GM13977 (cell line): ENCODE measurements around the gene GNB1L.

ENCODE experiments used
- DNase-seq: peaks from one replicate; pipeline ENCODE4 v3.0.0; 2012; ENCODE audit warnings: low spot score
- in situ Hi-C: fragments of 300-500 bp; cut with MboI; formaldehyde crosslinking; loops from one replicate; pipeline ENCODE4 v1.12.0; 2022; ENCODE audit warnings: low sequenced_read_pairs, low pct_unique_long_range_greater_than_20kb, mixed read lengths, inconsistent platforms; ENCODE audit not compliant: unreplicated experiment
- TF ChIP-seq, protein P1 (sequence below): IDR thresholded peaks from 2 replicates; pipeline ENCODE4 v1.5.1; 2012; ENCODE audit warnings: mild to moderate bottlenecking, control low read depth; ENCODE audit not compliant: insufficient read depth; ENCODE audit errors: extremely low read depth, missing control alignments

The GNB1L gene

DNA sequence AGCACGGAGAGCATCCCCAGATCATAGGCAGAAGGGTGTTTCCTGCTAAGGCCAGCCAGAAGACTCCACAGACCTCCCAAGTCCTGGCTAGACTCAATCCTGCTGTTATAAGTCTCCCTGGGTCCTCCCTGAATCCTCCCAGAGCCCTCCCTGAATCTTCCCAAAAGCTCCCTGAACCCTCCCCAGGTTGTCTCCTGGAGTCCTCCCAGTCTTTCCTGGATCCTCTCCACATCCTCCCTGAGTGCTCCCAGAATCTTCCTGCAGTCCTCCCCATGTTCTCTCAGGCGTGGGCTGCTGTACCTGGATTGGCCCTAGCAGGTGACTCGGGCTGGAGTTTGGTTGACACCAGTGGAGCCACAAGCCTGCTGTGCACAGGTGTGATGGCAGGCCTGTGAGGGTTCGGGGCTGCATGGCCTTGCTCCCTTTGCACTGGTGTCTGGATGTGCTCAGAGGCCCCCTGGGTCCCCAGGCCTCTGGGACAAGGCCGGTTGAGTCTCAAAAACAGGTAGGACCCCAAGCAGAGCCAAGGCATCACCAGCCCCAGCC lies 119.8 kb downstream of the GNB1L start:
- DNase-seq, result no peak
- TF ChIP-seq, protein P1, sequence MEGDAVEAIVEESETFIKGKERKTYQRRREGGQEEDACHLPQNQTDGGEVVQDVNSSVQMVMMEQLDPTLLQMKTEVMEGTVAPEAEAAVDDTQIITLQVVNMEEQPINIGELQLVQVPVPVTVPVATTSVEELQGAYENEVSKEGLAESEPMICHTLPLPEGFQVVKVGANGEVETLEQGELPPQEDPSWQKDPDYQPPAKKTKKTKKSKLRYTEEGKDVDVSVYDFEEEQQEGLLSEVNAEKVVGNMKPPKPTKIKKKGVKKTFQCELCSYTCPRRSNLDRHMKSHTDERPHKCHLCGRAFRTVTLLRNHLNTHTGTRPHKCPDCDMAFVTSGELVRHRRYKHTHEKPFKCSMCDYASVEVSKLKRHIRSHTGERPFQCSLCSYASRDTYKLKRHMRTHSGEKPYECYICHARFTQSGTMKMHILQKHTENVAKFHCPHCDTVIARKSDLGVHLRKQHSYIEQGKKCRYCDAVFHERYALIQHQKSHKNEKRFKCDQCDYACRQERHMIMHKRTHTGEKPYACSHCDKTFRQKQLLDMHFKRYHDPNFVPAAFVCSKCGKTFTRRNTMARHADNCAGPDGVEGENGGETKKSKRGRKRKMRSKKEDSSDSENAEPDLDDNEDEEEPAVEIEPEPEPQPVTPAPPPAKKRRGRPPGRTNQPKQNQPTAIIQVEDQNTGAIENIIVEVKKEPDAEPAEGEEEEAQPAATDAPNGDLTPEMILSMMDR, result no peak
- in situ Hi-C loops, result no loop called here

DNA sequence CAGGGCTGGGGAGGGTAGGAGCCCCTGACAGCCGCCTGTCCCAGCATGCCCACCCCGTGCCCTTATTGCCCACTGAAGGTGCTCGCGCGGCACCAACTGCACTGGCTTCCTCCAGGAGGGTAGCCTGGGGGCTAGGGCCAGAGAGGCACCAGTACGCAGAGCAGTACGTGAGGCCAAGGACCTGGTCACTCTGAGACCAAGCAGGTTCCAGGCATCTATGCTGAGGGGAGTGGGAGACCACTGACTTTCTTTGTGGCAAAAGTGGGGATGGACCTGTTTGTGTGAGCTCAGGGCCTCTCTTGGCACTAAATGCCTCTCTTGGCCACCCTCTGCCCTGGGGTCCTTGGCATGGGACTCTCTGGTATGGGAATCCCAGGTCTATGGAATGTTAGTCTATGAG lies 120.5 kb downstream of the GNB1L start:
- TF ChIP-seq, protein P1, result no peak
- DNase-seq, result no peak
- in situ Hi-C loops, result no loop called here

DNA sequence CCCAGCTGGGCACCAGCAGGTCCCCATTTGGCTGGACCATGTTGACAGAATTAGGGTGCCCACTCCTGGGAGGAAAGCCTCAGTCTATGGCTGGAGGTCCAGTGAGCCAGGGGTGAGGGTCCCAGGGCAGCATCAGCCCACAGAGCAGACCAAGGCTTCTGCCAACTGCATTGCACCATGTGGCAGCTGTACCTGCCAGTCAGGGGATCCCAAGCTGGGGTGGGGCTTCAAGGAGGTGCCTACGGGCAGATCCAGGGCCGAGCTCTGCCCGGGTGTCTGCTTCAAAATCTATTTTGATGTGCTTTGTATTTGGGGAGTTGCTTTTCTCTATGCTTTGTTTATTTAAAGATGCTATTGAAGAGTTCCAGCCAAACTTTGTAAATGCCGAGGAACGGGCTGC lies 120.9 kb downstream of the GNB1L start:
- in situ Hi-C loops, result no loop called here
- TF ChIP-seq, protein P1, result no peak
- DNase-seq, result no peak
